Glutamatergic neuron (in vitro differentiated cells): ENCODE data around the gene WBP2. TPM values are rescaled to one million over a fixed set of nuclear protein-coding genes. Genes with fewer than 3 reads are reported as not detected.
"Not testable (repeated sequence)": the region's sequence is repeated elsewhere in the genome, so short reads cannot be mapped to it uniquely, and the experiment has no call there.

Experiments used
- DNase-seq: peaks from one replicate; pipeline ENCODE4 v3.0.0; 2022
- H3K27ac Mint-ChIP-seq: one replicate; pipeline ENCODE4 v1.8.0; 2020; ENCODE audit warnings: mild to moderate bottlenecking, mixed read lengths, inconsistent platforms; ENCODE audit not compliant: unreplicated experiment
- H3K27me3 Mint-ChIP-seq: one replicate; pipeline ENCODE4 v1.8.0; 2020; ENCODE audit warnings: mild to moderate bottlenecking, moderate library complexity, mixed read lengths, inconsistent platforms; ENCODE audit not compliant: unreplicated experiment
- H3K36me3 Mint-ChIP-seq: one replicate; pipeline ENCODE4 v1.8.0; 2020; ENCODE audit warnings: mild to moderate bottlenecking, mixed read lengths, inconsistent platforms; ENCODE audit not compliant: unreplicated experiment
- H3K4me1 Mint-ChIP-seq: one replicate; pipeline ENCODE4 v1.8.0; 2020; ENCODE audit warnings: mild to moderate bottlenecking, low read depth, mixed read lengths, inconsistent platforms; ENCODE audit not compliant: unreplicated experiment
- H3K4me3 Mint-ChIP-seq: one replicate; pipeline ENCODE4 v1.8.0; 2020; ENCODE audit warnings: mild to moderate bottlenecking, mixed read lengths, inconsistent platforms; ENCODE audit not compliant: unreplicated experiment
- H3K9me3 Mint-ChIP-seq: one replicate; pipeline ENCODE4 v1.8.0; 2020; ENCODE audit warnings: mild to moderate bottlenecking, moderate library complexity, mixed read lengths, inconsistent platforms; ENCODE audit not compliant: unreplicated experiment
- total RNA-seq: library from RNA; stranded (reverse); fragmentation: NEBNext Ultra II Directional; extraction: Animal tissue kit (Norgen Biotek cat#: 25700); gene quantifications from one replicate; pipeline ENCODE4 v1.2.1, GENCODE V29; 2021; ENCODE audit not compliant: unreplicated experiment
- TF ChIP-seq, protein P1 (sequence below): fragments of 200-600 bp; sonication (generic); IDR thresholded peaks from one replicate; pipeline ENCODE4 v1.5.0; 2021; ENCODE audit not compliant: partially characterized antibody, unreplicated experiment

Gene WBP2
- total RNA-seq, 1 donor from 2014 or later, result 111 TPM

GRCh38 chr17:75811174-75811573 is 44.0 kb downstream of the WBP2 start:
- Mint-ChIP-seq H3K27ac (no peak overlapping the region), H3K4me3 (no peak overlapping the region), H3K4me1 (peaks cover 24% of the 10 kb centered on the region), H3K9me3 (no peaks in the 10 kb centered on the region), H3K36me3 (no peaks in the 10 kb centered on the region), H3K27me3 (peaks cover 2% of the 10 kb centered on the region)
- TF ChIP-seq, protein P1, sequence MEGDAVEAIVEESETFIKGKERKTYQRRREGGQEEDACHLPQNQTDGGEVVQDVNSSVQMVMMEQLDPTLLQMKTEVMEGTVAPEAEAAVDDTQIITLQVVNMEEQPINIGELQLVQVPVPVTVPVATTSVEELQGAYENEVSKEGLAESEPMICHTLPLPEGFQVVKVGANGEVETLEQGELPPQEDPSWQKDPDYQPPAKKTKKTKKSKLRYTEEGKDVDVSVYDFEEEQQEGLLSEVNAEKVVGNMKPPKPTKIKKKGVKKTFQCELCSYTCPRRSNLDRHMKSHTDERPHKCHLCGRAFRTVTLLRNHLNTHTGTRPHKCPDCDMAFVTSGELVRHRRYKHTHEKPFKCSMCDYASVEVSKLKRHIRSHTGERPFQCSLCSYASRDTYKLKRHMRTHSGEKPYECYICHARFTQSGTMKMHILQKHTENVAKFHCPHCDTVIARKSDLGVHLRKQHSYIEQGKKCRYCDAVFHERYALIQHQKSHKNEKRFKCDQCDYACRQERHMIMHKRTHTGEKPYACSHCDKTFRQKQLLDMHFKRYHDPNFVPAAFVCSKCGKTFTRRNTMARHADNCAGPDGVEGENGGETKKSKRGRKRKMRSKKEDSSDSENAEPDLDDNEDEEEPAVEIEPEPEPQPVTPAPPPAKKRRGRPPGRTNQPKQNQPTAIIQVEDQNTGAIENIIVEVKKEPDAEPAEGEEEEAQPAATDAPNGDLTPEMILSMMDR, result no peak
- DNase-seq, result no peak

DNA sequence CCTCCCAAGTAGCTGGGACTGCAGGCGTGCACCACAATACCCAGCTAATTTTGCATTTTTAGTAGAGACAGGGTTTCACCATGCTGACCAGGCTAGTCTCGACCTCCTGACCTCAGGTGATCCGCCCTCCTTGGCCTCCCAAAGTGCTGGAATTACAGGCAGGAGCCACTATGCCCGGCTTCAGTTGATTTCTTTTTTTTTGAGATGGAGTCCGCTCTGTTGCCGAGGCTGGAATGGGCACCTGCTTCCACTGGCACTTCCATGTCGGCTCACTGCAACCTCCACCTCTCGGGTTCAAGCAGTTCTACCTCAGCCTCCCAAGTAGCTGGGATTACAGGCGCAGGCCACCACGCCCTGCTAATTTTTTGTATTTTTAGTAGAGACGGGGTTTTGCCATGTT is 44.4 kb downstream of the WBP2 start:
- peaks cover 21% of the 10 kb centered on the region for H3K4me1 Mint-ChIP-seq
- not testable (repeated sequence) for H3K4me3 Mint-ChIP-seq, H3K9me3 Mint-ChIP-seq, H3K36me3 Mint-ChIP-seq, H3K27me3 Mint-ChIP-seq, H3K27ac Mint-ChIP-seq, DNase-seq

DNA sequence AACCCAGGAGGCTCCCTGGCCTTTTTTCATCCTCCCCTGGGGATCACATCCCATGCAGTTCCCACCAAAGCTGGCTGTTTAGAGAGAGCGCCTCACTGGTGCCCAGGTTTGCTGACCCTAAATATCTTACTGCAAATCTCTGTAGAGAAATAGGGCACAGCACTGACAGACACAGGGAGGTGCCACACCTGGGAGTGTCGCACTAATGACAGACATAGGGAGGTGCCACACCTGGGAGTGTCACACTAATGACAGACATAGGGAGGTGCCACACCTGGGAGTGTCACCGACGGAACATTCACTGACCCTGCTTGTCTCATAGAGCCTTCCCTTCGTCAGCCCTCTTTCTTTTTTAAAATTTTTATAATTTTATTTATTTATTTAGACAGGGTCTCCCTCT is 44.9 kb downstream of the WBP2 start:
- peaks cover 21% of the 10 kb centered on the region for H3K4me1 Mint-ChIP-seq
- no peaks in the 10 kb centered on the region for H3K9me3 Mint-ChIP-seq
- no peaks in the 10 kb centered on the region for H3K36me3 Mint-ChIP-seq
- peak overlapping the region; percentile 94 for H3K27ac Mint-ChIP-seq
- H3K4me3 Mint-ChIP-seq, result no peak overlapping the region
- DNase-seq, result no peak
- TF ChIP-seq, protein P1, result no peak
- peaks cover 2% of the 10 kb centered on the region for H3K27me3 Mint-ChIP-seq

DNA sequence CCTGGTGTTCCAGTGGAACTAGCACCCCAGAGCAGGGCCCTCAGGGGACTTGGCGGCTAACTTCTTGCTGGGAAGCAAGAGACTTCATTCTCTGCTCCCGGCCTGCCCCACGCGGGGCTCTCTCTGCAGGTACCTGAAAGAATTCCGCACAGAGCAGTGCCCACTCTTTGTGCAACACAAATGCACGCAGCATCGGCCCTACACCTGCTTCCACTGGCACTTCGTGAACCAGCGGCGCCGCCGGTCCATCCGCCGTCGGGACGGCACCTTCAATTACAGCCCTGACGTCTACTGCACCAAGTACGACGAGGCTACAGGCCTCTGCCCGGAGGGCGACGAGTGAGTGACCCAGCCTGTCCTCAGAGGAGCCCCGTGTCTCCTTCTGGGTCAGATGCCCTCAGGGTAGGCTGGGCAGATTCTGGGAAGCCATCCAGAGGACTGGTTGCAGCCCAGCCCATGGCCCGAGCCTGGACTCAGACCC is 45.5 kb downstream of the WBP2 start:
- Mint-ChIP-seq H3K27ac (peak overlapping the region; percentile 94), H3K27me3 (peaks cover 2% of the 10 kb centered on the region), H3K36me3 (no peaks in the 10 kb centered on the region), H3K4me3 (peak overlapping the region; percentile 64), H3K4me1 (peaks cover 21% of the 10 kb centered on the region), H3K9me3 (no peaks in the 10 kb centered on the region)
- no peak for DNase-seq
- TF ChIP-seq, protein P1, result no peak

GRCh38 chr17:75808905-75809621 is 46.1 kb downstream of the WBP2 start:
- peak overlapping the region; percentile 94 for H3K27ac Mint-ChIP-seq
- peaks cover 21% of the 10 kb centered on the region for H3K4me1 Mint-ChIP-seq
- no peaks in the 10 kb centered on the region for H3K36me3 Mint-ChIP-seq
- H3K9me3 Mint-ChIP-seq, result no peaks in the 10 kb centered on the region
- DNase-seq, result peak; percentile 80
- peak overlapping the region; percentile 68 for H3K4me3 Mint-ChIP-seq
- TF ChIP-seq, protein P1, result no peak
- peaks cover 1% of the 10 kb centered on the region for H3K27me3 Mint-ChIP-seq
